Esophagus muscularis mucosa (tissue), 4 donors: Measurements from ENCODE around the gene PDK1. TPM values are rescaled to one million over a fixed set of nuclear protein-coding genes. Genes with fewer than 3 reads are reported as not detected.
"Not testable (repeated sequence)": the region's sequence is repeated elsewhere in the genome, so short reads cannot be mapped to it uniquely, and the experiment has no call there.

ENCODE experiments used
- DNase-seq: peaks from one replicate; pipeline ENCODE4 v3.0.0-alpha.2; 2017; ENCODE audit errors: extremely low spot score
- H3K27ac ChIP-seq, 4 donors: fragments of 200-600 bp; sonication (generic); replicated peaks in 1 of 4; 1 replicate in 3 of 4; 2 replicates in 1 of 4; pipeline ENCODE4 v1.5.1; 2016 to 2019; ENCODE audit warnings: mild to moderate bottlenecking in 1 of 4
- H3K27me3 ChIP-seq, 4 donors: fragments of 200-600 bp; sonication (generic); one replicate each; pipeline versions ENCODE4 v1.5.1 to v1.6.0; 2016 to 2019
- H3K36me3 ChIP-seq, 4 donors: fragments of 200-600 bp; sonication (generic); one replicate each; pipeline ENCODE4 v1.5.1; 2016 to 2019
- H3K4me1 ChIP-seq, 4 donors: fragments of 200-600 bp; sonication (generic); one replicate each; pipeline ENCODE4 v1.5.1; 2016 to 2019
- H3K4me3 ChIP-seq, 4 donors: fragments of 200-600 bp; sonication (generic); 1 replicate in 2 of 4; 2 replicates in 2 of 4; pipeline ENCODE4 v1.5.1; 2016 to 2019; ENCODE audit warnings: mild to moderate bottlenecking in 4 of 4, moderate library complexity in 1 of 4
- H3K9me3 ChIP-seq, 4 donors: fragments of 200-600 bp; sonication (generic); 1 replicate in 3 of 4; 2 replicates in 1 of 4; pipeline ENCODE4 v1.5.1; 2016 to 2019
- EP300 ChIP-seq: sonication (generic); formaldehyde crosslinking; IDR thresholded peaks from one replicate; pipeline ENCODE4 v1.6.1; 2017; ENCODE audit warnings: antibody characterized with exemption
- POLR2A ChIP-seq: fragments of 450-650 bp; IDR thresholded peaks from one replicate; pipeline ENCODE4 v1.6.1; 2017; ENCODE audit warnings: antibody characterized with exemption, moderate library complexity, mild to moderate bottlenecking, low read depth
- POLR2AphosphoS5 ChIP-seq, 2 donors: sonication (generic); formaldehyde crosslinking; IDR thresholded peaks; one replicate each; pipeline ENCODE4 v1.6.1; 2017; ENCODE audit warnings: antibody characterized with exemption in 2 of 2
- WGBS: methylation state at CpG from one replicate; pipeline ENCODE4 v1.1.5; 2018; 5-methylcytosine and 5-hydroxymethylcytosine counted together
- intact Hi-C: fragments of 100-400 bp; cut with DNase I; formaldehyde crosslinking; loops from one replicate; pipeline ENCODE4 v1.15.1; 2023
- total RNA-seq, 4 donors: library from RNA; depleted of rRNA; stranded (reverse); fragments of >200 nt; gene quantifications; one replicate each; pipeline versions ENCODE4 v1.1.0 to v1.2.1, GENCODE V29; 2016
- TF ChIP-seq, protein P1 (sequence below), 3 experiments: fragments of 200-600 bp in 2 of 3; fragments of 450-650 bp in 1 of 3; sonication (generic) in 2 of 3; IDR thresholded peaks; one replicate each; pipeline ENCODE4 v1.5.1; 2017 to 2019; ENCODE audit warnings: antibody characterized with exemption in 3 of 3, mild to moderate bottlenecking in 2 of 3, moderate library complexity in 1 of 3

PDK1 gene
- total RNA-seq, 4 donors from 2014 or later: 5.1 to 15.8 (median 11.2) TPM

DNA sequence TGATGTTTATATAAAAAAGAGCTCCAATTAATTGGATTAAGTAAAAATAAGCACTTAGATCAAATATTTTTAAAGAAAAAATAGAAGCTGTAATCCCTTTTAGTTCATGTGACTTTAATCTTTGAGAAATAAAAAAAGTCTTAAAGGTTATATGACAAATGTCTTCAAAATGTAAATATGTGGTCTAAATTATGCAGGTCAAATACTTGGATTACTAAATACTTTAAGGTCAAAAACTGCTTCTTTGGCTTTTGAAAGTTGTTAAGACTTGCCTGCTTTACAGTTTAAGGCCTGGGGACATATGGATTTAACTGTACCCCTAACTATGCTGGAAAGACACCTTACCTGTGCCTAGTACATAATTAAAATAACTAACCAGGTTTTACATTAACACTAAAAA is 15.5 kb upstream of the PDK1 start:
- Histone ChIP-seq H3K4me3 (no peak overlapping the region), H3K4me1 (no peaks in the 10 kb centered on the region), H3K27me3 (no peaks in the 10 kb centered on the region), H3K36me3 (no peaks in the 10 kb centered on the region), H3K9me3 (no peaks in the 10 kb centered on the region), H3K27ac (no peak overlapping the region)
- intact Hi-C loops: no loop called here
- DNase-seq: no peak
- TF ChIP-seq, protein P1, sequence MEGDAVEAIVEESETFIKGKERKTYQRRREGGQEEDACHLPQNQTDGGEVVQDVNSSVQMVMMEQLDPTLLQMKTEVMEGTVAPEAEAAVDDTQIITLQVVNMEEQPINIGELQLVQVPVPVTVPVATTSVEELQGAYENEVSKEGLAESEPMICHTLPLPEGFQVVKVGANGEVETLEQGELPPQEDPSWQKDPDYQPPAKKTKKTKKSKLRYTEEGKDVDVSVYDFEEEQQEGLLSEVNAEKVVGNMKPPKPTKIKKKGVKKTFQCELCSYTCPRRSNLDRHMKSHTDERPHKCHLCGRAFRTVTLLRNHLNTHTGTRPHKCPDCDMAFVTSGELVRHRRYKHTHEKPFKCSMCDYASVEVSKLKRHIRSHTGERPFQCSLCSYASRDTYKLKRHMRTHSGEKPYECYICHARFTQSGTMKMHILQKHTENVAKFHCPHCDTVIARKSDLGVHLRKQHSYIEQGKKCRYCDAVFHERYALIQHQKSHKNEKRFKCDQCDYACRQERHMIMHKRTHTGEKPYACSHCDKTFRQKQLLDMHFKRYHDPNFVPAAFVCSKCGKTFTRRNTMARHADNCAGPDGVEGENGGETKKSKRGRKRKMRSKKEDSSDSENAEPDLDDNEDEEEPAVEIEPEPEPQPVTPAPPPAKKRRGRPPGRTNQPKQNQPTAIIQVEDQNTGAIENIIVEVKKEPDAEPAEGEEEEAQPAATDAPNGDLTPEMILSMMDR (IDR thresholded peaks at IDR 0.05): no peak
- TF ChIP-seq EP300 (no peak), POLR2A (no peak), POLR2AphosphoS5 (IDR thresholded peaks at IDR 0.05) (no peak)

DNA sequence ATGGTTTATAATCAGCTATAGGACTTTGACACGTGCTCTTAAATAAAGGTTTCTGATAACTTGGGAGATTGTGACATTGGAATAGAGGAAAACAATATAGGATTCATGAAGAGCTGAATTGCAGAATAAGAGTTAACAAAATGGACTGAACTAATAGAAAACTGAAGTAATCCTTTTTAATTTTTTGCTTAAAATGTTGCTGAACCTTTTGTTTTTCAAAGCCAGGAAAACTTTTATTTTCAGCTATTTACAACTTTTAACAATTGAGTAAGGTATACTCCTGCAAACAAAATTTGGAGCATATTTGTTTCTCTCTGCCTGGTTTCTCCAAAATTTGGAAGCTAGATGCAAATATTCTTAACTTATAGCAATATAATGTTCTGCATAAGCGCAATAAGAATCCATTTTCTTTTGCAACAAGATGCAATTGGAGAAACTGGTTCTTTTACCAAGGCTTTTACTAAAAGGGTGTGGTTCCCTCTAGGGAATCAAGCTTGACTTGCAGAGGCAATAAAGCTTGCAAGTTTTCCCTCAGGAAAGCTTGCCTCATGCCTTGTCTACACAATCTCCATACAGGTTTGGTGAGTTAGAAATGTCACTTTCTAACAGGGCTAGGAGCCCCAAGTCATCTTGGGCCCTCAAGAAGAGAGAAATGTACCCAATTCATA is 10.3 kb upstream of the PDK1 start:
- no peaks in the 10 kb centered on the region for H3K27me3 ChIP-seq
- H3K4me3 ChIP-seq: no peak overlapping the region
- no peaks in the 10 kb centered on the region for H3K9me3 ChIP-seq
- no peaks in the 10 kb centered on the region for H3K36me3 ChIP-seq
- no peak for DNase-seq
- TF ChIP-seq POLR2AphosphoS5 (IDR thresholded peaks at IDR 0.05) (no peak), POLR2A (no peak), EP300 (no peak)
- TF ChIP-seq, protein P1 (IDR thresholded peaks at IDR 0.05): no peak
- H3K27ac ChIP-seq: no peak overlapping the region
- intact Hi-C loops: no loop called here
- 67% methylated on average over 2 of the region's 2 CpGs for WGBS
- no peaks in the 10 kb centered on the region for H3K4me1 ChIP-seq

DNA sequence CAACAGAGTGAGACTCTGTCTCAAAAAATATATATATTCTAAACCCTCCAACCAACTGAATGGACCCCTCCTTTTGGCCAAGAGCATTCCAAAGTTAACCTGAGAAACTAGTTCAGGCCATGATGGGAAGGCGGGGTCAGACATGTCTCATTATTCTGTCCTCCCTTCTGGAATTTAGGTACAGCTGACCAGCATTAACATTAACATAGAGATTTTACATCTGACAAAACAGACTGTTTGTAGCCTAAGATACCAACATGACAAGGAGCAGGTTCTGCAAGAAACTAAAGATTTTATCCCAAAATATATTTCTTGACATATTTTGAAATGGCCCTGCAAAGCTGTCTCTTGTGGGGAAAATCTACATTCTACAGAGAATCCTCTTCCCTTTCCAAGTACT is 6.8 kb upstream of the PDK1 start:
- Histone ChIP-seq H3K4me1 (no peaks in the 10 kb centered on the region), H3K4me3 (no peak overlapping the region), H3K9me3 (no peaks in the 10 kb centered on the region), H3K36me3 (no peaks in the 10 kb centered on the region), H3K27ac (no peak overlapping the region), H3K27me3 (no peaks in the 10 kb centered on the region)
- DNase-seq: no peak
- TF ChIP-seq, protein P1 (IDR thresholded peaks at IDR 0.05): no peak
- TF ChIP-seq POLR2A (no peak), POLR2AphosphoS5 (IDR thresholded peaks at IDR 0.05) (no peak), EP300 (no peak)
- 100% methylated on average over 1 of the region's 1 CpG for WGBS
- intact Hi-C loops: no loop called here

DNA sequence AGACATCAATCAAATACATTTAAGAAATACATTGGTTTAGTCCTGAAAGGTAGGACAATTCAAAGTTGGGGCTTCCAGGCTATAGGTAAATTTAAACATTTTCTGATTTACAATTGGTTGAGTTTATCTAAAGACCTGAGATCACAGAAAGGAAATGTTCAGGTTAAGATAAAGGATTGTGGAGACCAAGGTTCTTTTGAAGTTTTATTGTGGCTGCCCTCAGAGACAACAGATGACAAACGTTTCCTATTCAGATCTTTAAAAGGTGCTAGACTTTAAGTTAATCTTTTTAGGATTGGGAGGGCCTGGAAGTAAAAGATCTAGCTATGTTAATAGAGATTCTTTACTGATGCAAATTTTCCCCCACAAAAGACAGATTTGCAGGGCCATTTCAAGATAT is 6.1 kb upstream of the PDK1 start:
- H3K36me3 ChIP-seq, intact Hi-C loops: not testable (repeated sequence)

DNA sequence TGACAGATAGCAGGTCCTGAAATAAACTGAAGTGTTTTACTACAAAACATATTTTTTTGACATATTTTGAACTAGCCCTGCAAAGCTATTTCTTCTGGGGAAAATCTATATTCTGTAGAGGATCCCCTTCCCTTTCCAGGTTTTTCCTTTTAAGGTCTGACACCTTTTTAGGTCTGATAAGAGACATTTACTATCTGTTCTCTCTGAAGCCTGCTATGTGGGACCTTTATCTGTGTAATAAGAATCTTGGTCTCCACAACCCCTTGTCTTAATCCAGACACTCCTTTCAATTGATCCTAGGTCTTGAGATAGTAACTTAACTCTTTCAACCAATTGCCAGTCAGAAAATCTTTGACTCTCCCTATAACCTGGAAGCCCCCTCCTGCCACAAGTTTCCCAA is 5.5 kb upstream of the PDK1 start:
- Histone ChIP-seq H3K27me3 (no peaks in the 10 kb centered on the region), H3K4me3 (no peak overlapping the region), H3K4me1 (peaks cover 0 to 9% (median 7%) of the 10 kb centered on the region in 4 donors), H3K36me3 (no peaks in the 10 kb centered on the region), H3K27ac (no peak overlapping the region), H3K9me3 (no peaks in the 10 kb centered on the region)
- intact Hi-C loops: no loop called here
- DNase-seq: no peak
- TF ChIP-seq EP300: no peak

More for the DNA sequence above, 6.1 kb upstream of the PDK1 start:
- not testable (repeated sequence) for H3K27ac ChIP-seq, H3K9me3 ChIP-seq, H3K4me1 ChIP-seq, H3K4me3 ChIP-seq, H3K27me3 ChIP-seq, DNase-seq
- 65% methylated on average over 1 of the region's 1 CpG for WGBS

DNA sequence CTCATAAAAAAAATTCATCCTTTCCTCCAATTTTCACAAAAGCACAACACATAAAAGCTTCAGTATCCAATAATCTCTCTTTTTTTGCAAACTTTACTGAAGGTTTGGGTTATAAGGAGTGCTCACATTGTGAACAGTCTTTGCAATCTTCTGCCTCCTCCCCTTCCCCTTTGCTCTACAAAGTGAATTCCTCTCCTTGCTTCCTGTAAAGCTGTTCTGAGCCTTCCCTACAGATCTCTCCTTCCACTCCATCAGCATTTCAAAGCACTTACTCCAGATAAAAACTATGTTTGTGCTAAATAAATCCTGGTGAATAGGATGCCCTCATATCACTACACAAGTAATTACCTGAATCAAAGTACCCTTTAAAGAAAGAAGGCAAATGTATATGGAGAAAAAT is 4.6 kb upstream of the PDK1 start:
- intact Hi-C loops: no loop called here

More for the DNA sequence above, 4.6 kb upstream of the PDK1 start:
- Histone ChIP-seq H3K9me3 (no peaks in the 10 kb centered on the region), H3K27ac (no peak overlapping the region), H3K4me1 (peaks cover 0 to 9% (median 7%) of the 10 kb centered on the region in 4 donors), H3K27me3 (no peaks in the 10 kb centered on the region), H3K36me3 (no peaks in the 10 kb centered on the region), H3K4me3 (no peak overlapping the region)
- TF ChIP-seq EP300: no peak
- TF ChIP-seq POLR2AphosphoS5 (IDR thresholded peaks at IDR 0.05): no peak
- TF ChIP-seq, protein P1 (IDR thresholded peaks at IDR 0.05): no peak
- TF ChIP-seq POLR2A: no peak
- DNase-seq: no peak
